H1 (cell line): ENCODE measurements around the gene NUDT1.

Experiments used
- CHD1 ChIP-seq: IDR thresholded peaks from 2 replicates; pipeline ENCODE4 v1.6.1; 2012; ENCODE audit warnings: low read depth, low read length, improper control_type of control experiment
- CHD7 ChIP-seq: fragments of 300-600 bp; sonication (generic); IDR thresholded peaks from 2 replicates; pipeline ENCODE4 v1.7.1; 2012; ENCODE audit warnings: low read length, moderate library complexity, mild to moderate bottlenecking, inconsistent platforms; ENCODE audit not compliant: insufficient replicate concordance
- CTCF ChIP-seq, 3 experiments: IDR thresholded peaks; 1 replicate in 2 of 3; 2 replicates in 1 of 3; pipeline versions ENCODE4 v1.5.1 to v1.6.1; 2011; ENCODE audit warnings: low read length in 3 of 3, mild to moderate bottlenecking in 3 of 3, inconsistent platforms in 2 of 3, low read depth in 1 of 3, moderate library complexity in 1 of 3; ENCODE audit not compliant: insufficient read depth in 1 of 3; ENCODE audit errors: control extremely low read depth in 1 of 3
- EZH2 ChIP-seq: fragments of 200-600 bp; sonication (generic); IDR thresholded peaks from 2 replicates; pipeline ENCODE4 v1.7.1; 2012; ENCODE audit warnings: low read depth, mild to moderate bottlenecking, moderate library complexity, low read length, inconsistent platforms; ENCODE audit not compliant: severe bottlenecking
- PHF8 ChIP-seq: fragments of 200-600 bp; sonication (generic); conservative IDR thresholded peaks from 2 replicates; pipeline ENCODE4 v1.7.1; 2012; ENCODE audit warnings: low read depth, mild to moderate bottlenecking, inconsistent platforms, low read length, moderate library complexity
- RXRA ChIP-seq: IDR thresholded peaks from 2 replicates; pipeline ENCODE4 v1.6.1; 2011; ENCODE audit warnings: low read depth, mild to moderate bottlenecking, low read length, moderate library complexity; ENCODE audit not compliant: insufficient read depth
- SRF ChIP-seq: IDR thresholded peaks from 2 replicates; pipeline ENCODE4 v1.6.1; 2011; ENCODE audit warnings: mild to moderate bottlenecking, low read depth, low read length, moderate library complexity

- TF ChIP-seq CHD1 (no peak), CHD7 (no peak), SRF (no peak), PHF8 (no peak), CTCF (IDR thresholded peaks at IDR 0.05; ENCODE audit: control extremely low read depth in 1 of 3, insufficient read depth in 1 of 3, low read depth in 1 of 3, low read length in 3 of 3) (no peak), RXRA (no peak), EZH2 (no peak)
Measured at GRCh38 chr7:2220030-2220429, 22.0 kb upstream of the NUDT1 start.
